Endothelial cell of umbilical vein (primary cell): ENCODE measurements around the gene TRDN.

ENCODE experiments used
- CTCF ChIP-seq, 2 donors: IDR thresholded peaks; 1 replicate in 1 of 2; 2 replicates in 1 of 2; pipeline ENCODE4 v1.5.1; 2011; ENCODE audit warnings: low read length in 2 of 2, mild to moderate bottlenecking in 2 of 2, moderate library complexity in 2 of 2, control low read depth in 1 of 2, inconsistent platforms in 1 of 2, low read depth in 1 of 2; ENCODE audit not compliant: insufficient read depth in 1 of 2; ENCODE audit errors: extremely low read depth in 1 of 2
- EZH2 ChIP-seq: IDR thresholded peaks from 2 replicates; pipeline ENCODE4 v1.6.1; 2012; ENCODE audit warnings: borderline replicate concordance, low read depth, mild to moderate bottlenecking, moderate library complexity, low read length, inconsistent platforms; ENCODE audit not compliant: severe bottlenecking
- JUN ChIP-seq: IDR thresholded peaks from 2 replicates; pipeline ENCODE4 v1.6.1; 2011; ENCODE audit warnings: borderline replicate concordance, low read depth; ENCODE audit not compliant: insufficient read length, insufficient read depth
- POLR2A ChIP-seq: IDR thresholded peaks from 2 replicates; pipeline ENCODE4 v1.6.1; 2012; ENCODE audit warnings: low read depth, mild to moderate bottlenecking, control low read depth, low read length

GRCh38 chr6:123418071-123418470 is 218.7 kb downstream of the TRDN start:
- no peak for TF ChIP-seq CTCF (IDR thresholded peaks at IDR 0.05; ENCODE audit: extremely low read depth in 1 of 2, insufficient read depth in 1 of 2, low read depth in 1 of 2, low read length in 2 of 2)
- no peak for TF ChIP-seq EZH2
- no peak for TF ChIP-seq POLR2A
- no peak for TF ChIP-seq JUN
